A549 (cell line): Measurements from ENCODE around the gene TAAR8. TPM values are rescaled to one million over a fixed set of nuclear protein-coding genes. Genes with fewer than 3 reads are reported as not detected.

Experiments used
- ATAC-seq, 2 experiments: fragments of 200-7000 bp in 1 of 2; fragments of >200 bp in 1 of 2; cut with Nextera tagmentation in 1 of 2; cut with Tn5 transposase in 1 of 2; 3 replicates each; pipeline versions ENCODE4 v1.8.0 to v1.9.1; 2018 to 2020; ENCODE audit warnings: mild to moderate bottlenecking in 1 of 2, moderate library complexity in 1 of 2
- CTCF ChIA-PET: fragments of 300-600 bp; sonication (Branson Sonifier 250); formaldehyde crosslinking; extraction: SDS; loops from one replicate; lab custom pipeline; 2021; ENCODE audit warnings: antibody characterized with exemption, inconsistent platforms; lab: Yijun Ruan, JAX
- POLR2A ChIA-PET: fragments of 350-600 bp; formaldehyde crosslinking; extraction: SDS; loops from one replicate; lab custom pipeline; 2021; ENCODE audit warnings: antibody characterized with exemption, inconsistent platforms; lab: Yijun Ruan, JAX
- DNase-seq, 2 experiments: peaks; one replicate each; pipeline versions ENCODE4 v3.0.0 to v3.0.0-alpha.2; 2011 to 2016; ENCODE audit warnings: low read depth in 1 of 2, low spot score in 1 of 2
- FAIRE-seq: peaks from 2 replicates; lab custom pipeline; 2011; peaks lifted over from hg19 to GRCh38; lab: Jason Lieb, UNC
- H3K27ac ChIP-seq, 2 experiments: fragments of >200 bp; sonication (Bioruptor Twin); formaldehyde crosslinking; 3 replicates each; pipeline ENCODE4 v1.5.1; 2016 to 2017
- H3K4me1 ChIP-seq: fragments of >200 bp; sonication (Bioruptor Twin); formaldehyde crosslinking; 3 replicates; pipeline ENCODE4 v1.6.1; 2016
- H3K4me2 ChIP-seq: fragments of >200 bp; sonication (Bioruptor Twin); formaldehyde crosslinking; 3 replicates; pipeline ENCODE4 v1.6.1; 2016
- H3K4me3 ChIP-seq: fragments of >200 bp; sonication (Bioruptor Twin); formaldehyde crosslinking; 3 replicates; pipeline ENCODE4 v1.5.1; 2016
- H3K9me3 ChIP-seq: fragments of >200 bp; sonication (Bioruptor Twin); formaldehyde crosslinking; 3 replicates; pipeline ENCODE4 v1.6.1; 2016
- CEBPB ChIP-seq, 2 experiments: fragments of >200 bp in 1 of 2; sonication (Bioruptor Twin) in 1 of 2; formaldehyde crosslinking in 1 of 2; IDR thresholded peaks; 2 replicates each; pipeline ENCODE4 v1.6.1; 2012 to 2016
- CHD2 ChIP-seq: fragments of 150-350 bp; IDR thresholded peaks from 2 replicates; pipeline ENCODE4 v1.6.1; 2014; ENCODE audit warnings: low read length; ENCODE audit not compliant: partially characterized antibody
- CHD4 ChIP-seq: fragments of 200-600 bp; sonication (generic); IDR thresholded peaks from 2 replicates; pipeline ENCODE4 v1.6.1; 2016; ENCODE audit warnings: antibody characterized with exemption, mild to moderate bottlenecking, borderline replicate concordance
- CTCF ChIP-seq: fragments of >200 bp; sonication (Bioruptor Twin); formaldehyde crosslinking; IDR thresholded peaks from 3 replicates; pipeline ENCODE4 v1.5.1; 2016
- E2F6 ChIP-seq: IDR thresholded peaks from 2 replicates; pipeline ENCODE4 v1.6.1; 2012; ENCODE audit warnings: low read depth, borderline replicate concordance
- EHF ChIP-seq: fragments of 250-450 bp; sonication (Bioruptor Pico); IDR thresholded peaks from 2 replicates; pipeline ENCODE4 v1.5.0; 2020; ENCODE audit warnings: mild to moderate bottlenecking
- ELK1 ChIP-seq: fragments of 150-350 bp; IDR thresholded peaks from 2 replicates; pipeline ENCODE4 v1.6.1; 2014; ENCODE audit warnings: low read depth, mild to moderate bottlenecking, low read length
- HES2 ChIP-seq: fragments of >200 bp; sonication (Bioruptor Twin); formaldehyde crosslinking; IDR thresholded peaks from 2 replicates; pipeline ENCODE4 v1.6.1; 2016
- HMGXB4 ChIP-seq: fragments of 250-450 bp; sonication (Bioruptor Pico); IDR thresholded peaks from 2 replicates; pipeline ENCODE4 v1.5.0; 2021; ENCODE audit warnings: mild to moderate bottlenecking, moderate library complexity, borderline replicate concordance
- HOXB13 ChIP-seq: fragments of 250-450 bp; sonication (Bioruptor Pico); IDR thresholded peaks from 2 replicates; pipeline ENCODE4 v1.5.0; 2020; ENCODE audit warnings: low read depth, mild to moderate bottlenecking, moderate library complexity
- HOXB5 ChIP-seq: fragments of 250-450 bp; sonication (Bioruptor Pico); IDR thresholded peaks from 2 replicates; pipeline ENCODE4 v1.5.0; 2020; ENCODE audit warnings: mild to moderate bottlenecking, moderate library complexity
- MAX ChIP-seq: IDR thresholded peaks from 2 replicates; pipeline ENCODE4 v1.6.1; 2012
- MYC ChIP-seq: IDR thresholded peaks from 2 replicates; pipeline ENCODE4 v1.6.1; 2012; ENCODE audit warnings: mild to moderate bottlenecking, inconsistent platforms, low read length, improper control_type of control experiment, borderline replicate concordance
- NR3C1 ChIP-seq: fragments of >200 bp; sonication (Bioruptor Twin); formaldehyde crosslinking; IDR thresholded peaks from 3 replicates; pipeline ENCODE4 v1.6.1; 2017
- PHF8 ChIP-seq: fragments of 200-600 bp; sonication (generic); IDR thresholded peaks from 2 replicates; pipeline ENCODE4 v1.6.1; 2016; ENCODE audit warnings: low read depth, mild to moderate bottlenecking, antibody characterized with exemption, moderate library complexity, borderline replicate concordance
- RAD21 ChIP-seq, 2 experiments: fragments of >200 bp in 1 of 2; sonication (Bioruptor Twin) in 1 of 2; formaldehyde crosslinking in 1 of 2; IDR thresholded peaks in 1 of 2; conservative IDR thresholded peaks in 1 of 2; 2 replicates in 1 of 2; 3 replicates in 1 of 2; pipeline ENCODE4 v1.6.1; 2012 to 2018; ENCODE audit warnings: inconsistent platforms in 1 of 2
- RNF2 ChIP-seq: fragments of 200-600 bp; sonication (generic); IDR thresholded peaks from 2 replicates; pipeline ENCODE4 v1.6.1; 2016; ENCODE audit warnings: low read depth, mild to moderate bottlenecking, antibody characterized with exemption, moderate library complexity, borderline replicate concordance
- SREBF2 ChIP-seq: fragments of 450-650 bp; IDR thresholded peaks from 2 replicates; pipeline ENCODE4 v1.6.1; 2014; ENCODE audit warnings: mild to moderate bottlenecking, moderate library complexity
- TFCP2L1 ChIP-seq: fragments of 250-450 bp; sonication (Bioruptor Pico); IDR thresholded peaks from 2 replicates; pipeline ENCODE4 v1.5.0; 2021; ENCODE audit warnings: mild to moderate bottlenecking
- TP53 ChIP-seq: fragments of 250-450 bp; sonication (Bioruptor Pico); IDR thresholded peaks from 2 replicates; pipeline ENCODE4 v1.5.0; 2021; ENCODE audit warnings: mild to moderate bottlenecking, moderate library complexity
- WGBS: methylation state at CpG from one replicate; pipeline ENCODE4 v1.1.6; 2017; ENCODE audit errors: missing lambda C conversion rate; 5-methylcytosine and 5-hydroxymethylcytosine counted together
- polyA plus RNA-seq, 4 experiments: library from polyadenylated mRNA; depleted of rRNA in 3 of 4; stranded (reverse); fragments of >200 nt; fragmentation: RNase III in 1 of 4; extraction: RNeasy Plus Mini Kit Qiagen cat#74134 plus additional on column Dnase treatment in 1 of 4; gene quantifications; 2 replicates in 3 of 4; 3 replicates in 1 of 4; pipeline ENCODE4 v1.2.3, GENCODE V29; 2011 to 2017

The TAAR8 gene
- polyA plus RNA-seq, 2 of the 4 experiments (the other 2 are of a cell fraction): not detected

GRCh38 chr6:132511210-132511830 lies 41.2 kb upstream of the TAAR8 start (continued):
- no peak for TF ChIP-seq CTCF
- no peak for TF ChIP-seq MYC
- TF ChIP-seq HOXB5: no peak
- no peak for TF ChIP-seq RNF2
- no peak for TF ChIP-seq CEBPB (IDR thresholded peaks at IDR 0.05)
- TF ChIP-seq TFCP2L1 (CRISPR knock-in tag): no peak
- TF ChIP-seq PHF8: no peak
- TF ChIP-seq EHF (CRISPR knock-in tag): no peak

- Histone ChIP-seq H3K9me3 (no peaks in the 10 kb centered on the region), H3K27ac (no peak overlapping the region; a peak in 1 of 6 replicates), H3K4me3 (peak overlapping the region; percentile 61), H3K4me1 (peaks cover 12% of the 10 kb centered on the region), H3K4me2 (peak overlapping the region; percentile 89)
- ChIA-PET POLR2A (interaction anchor here (1.5 kb wide), 2 partner anchors 287 to 303 kb away, joined by 4 to 5 read pairs; partner anchors contain the start of genes RPS12 and SLC18B1), CTCF (interaction anchor here (1.0 kb wide), 1 partner anchor 28 kb away, joined by 3 read pairs; no protein-coding TSS in a partner anchor)
- FAIRE-seq (no peak), DNase-seq (no peak), ATAC-seq (no peak)
- no peak for TF ChIP-seq NR3C1
- no peak for TF ChIP-seq MYC
- TF ChIP-seq HES2: no peak
- no peak for TF ChIP-seq CHD4
- no peak for TF ChIP-seq HOXB13 (CRISPR knock-in tag)
- TF ChIP-seq TP53: no peak
- no peak for TF ChIP-seq HMGXB4 (CRISPR knock-in tag)
- TF ChIP-seq CEBPB (IDR thresholded peaks at IDR 0.05): no peak
- TF ChIP-seq E2F6: no peak
- TF ChIP-seq CHD2: no peak
- no peak for TF ChIP-seq RAD21 (conservative IDR thresholded peaks at IDR 0.05 in 1 of 2, IDR thresholded peaks at IDR 0.05 in 1 of 2)
- TF ChIP-seq SREBF2: no peak
- TF ChIP-seq RNF2: no peak
- no peak for TF ChIP-seq TFCP2L1 (CRISPR knock-in tag)
- no peak for TF ChIP-seq MAX
- no peak for TF ChIP-seq EHF (CRISPR knock-in tag)
- TF ChIP-seq ELK1: no peak
- WGBS: 17% methylated on average over 2 of the region's 2 CpGs
Measured at GRCh38 chr6:132511831-132512220, 40.6 kb upstream of the TAAR8 start.
